H1 (cell line): ENCODE measurements around the gene CTNND2. TPM values are rescaled to one million over a fixed set of nuclear protein-coding genes. Genes with fewer than 3 reads are reported as not detected.

ENCODE experiments used
- ATF3 ChIP-seq: IDR thresholded peaks from 2 replicates; pipeline ENCODE4 v1.6.1; 2011; ENCODE audit warnings: low read depth, mild to moderate bottlenecking, low read length; ENCODE audit not compliant: insufficient read depth
- CHD1 ChIP-seq: IDR thresholded peaks from 2 replicates; pipeline ENCODE4 v1.6.1; 2012; ENCODE audit warnings: low read depth, low read length, improper control_type of control experiment
- CHD2 ChIP-seq: IDR thresholded peaks from 2 replicates; pipeline ENCODE4 v1.6.1; 2012; ENCODE audit warnings: low read length, improper control_type of control experiment
- CHD7 ChIP-seq: fragments of 300-600 bp; sonication (generic); IDR thresholded peaks from 2 replicates; pipeline ENCODE4 v1.7.1; 2012; ENCODE audit warnings: low read length, moderate library complexity, mild to moderate bottlenecking, inconsistent platforms; ENCODE audit not compliant: insufficient replicate concordance
- POLR2A ChIP-seq, 2 experiments: IDR thresholded peaks; 1 replicate in 1 of 2; 2 replicates in 1 of 2; pipeline ENCODE4 v1.6.1; 2011; ENCODE audit warnings: low read depth in 2 of 2, low read length in 2 of 2, mild to moderate bottlenecking in 2 of 2; ENCODE audit errors: control extremely low read depth in 1 of 2
- POLR2AphosphoS5 ChIP-seq: IDR thresholded peaks from 2 replicates; pipeline ENCODE4 v1.6.1; 2011; ENCODE audit warnings: low read depth, low read length
- SIN3A ChIP-seq, 2 experiments: IDR thresholded peaks in 1 of 2; conservative IDR thresholded peaks in 1 of 2; 2 replicates each; pipeline ENCODE4 v1.6.1; 2011 to 2012; ENCODE audit warnings: low read length in 2 of 2, improper control_type of control experiment in 1 of 2, low read depth in 1 of 2, mild to moderate bottlenecking in 1 of 2
- SIX5 ChIP-seq: IDR thresholded peaks from 2 replicates; pipeline ENCODE4 v1.6.1; 2011; ENCODE audit warnings: mild to moderate bottlenecking, low read depth, low read length
- polyA plus RNA-seq, 7 experiments: library from polyadenylated mRNA; depleted of rRNA in 3 of 7; stranded (reverse) in 5 of 7; unstranded in 2 of 7; fragments of >200 nt in 5 of 7; fragments of 200-250 nt in 2 of 7; gene quantifications; 1 replicate in 5 of 7; 2 replicates in 1 of 7; 4 replicates in 1 of 7; pipeline versions ENCODE4 v1.2.1 to v1.2.3, GENCODE V29; 2011 to 2013; ENCODE audit warnings: missing spikeins in 2 of 7, mixed read lengths in 2 of 7
- total RNA-seq: library from RNA; stranded (reverse); fragmentation: NEBNext Ultra II Directional; extraction: Animal tissue kit (Norgen Biotek cat#: 25700); gene quantifications from 2 replicates; pipeline ENCODE4 v1.2.1, GENCODE V29; 2021

Gene CTNND2
- total and polyA plus RNA-seq, 2 of the 8 experiments (the other 6 are each of a cell fraction or from before 2014, with no cell fraction given) = 7.4 to 14.2 TPM

GRCh38 chr5:11525020-11525419 lies 379.2 kb downstream of the CTNND2 start (continued):
- TF ChIP-seq CHD7 = no peak
- no peak for TF ChIP-seq CHD1
- TF ChIP-seq POLR2A (IDR thresholded peaks at IDR 0.05; ENCODE audit: control extremely low read depth in 1 of 2, low read depth in 2 of 2, low read length in 2 of 2) = no peak
- TF ChIP-seq SIN3A (conservative IDR thresholded peaks at IDR 0.05 in 1 of 2, IDR thresholded peaks at IDR 0.05 in 1 of 2; ENCODE audit: low read depth in 1 of 2, low read length in 2 of 2) = no peak
- TF ChIP-seq SIX5 = no peak
- no peak for TF ChIP-seq ATF3
- no peak for TF ChIP-seq CHD2
- TF ChIP-seq POLR2AphosphoS5 = no peak
